Coronary artery (tissue), 2 donors: ENCODE results near the gene CTNNA3.

ENCODE experiments used
- DNase-seq: peaks from one replicate; pipeline ENCODE4 v3.0.0-alpha.2; 2017; ENCODE audit warnings: low spot score
- H3K27ac ChIP-seq, 2 donors: fragments of 200-600 bp; sonication (generic); one replicate each; pipeline ENCODE4 v1.5.1; 2016 to 2019
- H3K4me3 ChIP-seq: fragments of 200-600 bp; sonication (generic); 2 replicates; pipeline ENCODE4 v1.5.1; 2016; ENCODE audit warnings: mild to moderate bottlenecking, moderate library complexity
- CTCF ChIP-seq: fragments of 200-600 bp; sonication (generic); IDR thresholded peaks from one replicate; pipeline ENCODE4 v1.5.1; 2019; ENCODE audit warnings: antibody characterized with exemption

Gene CTNNA3

GRCh38 chr10:66008221-66008620 is 1687.8 kb downstream of the CTNNA3 start:
- TF ChIP-seq CTCF: no peak
- no peak for DNase-seq
- Histone ChIP-seq H3K4me3 (no peak overlapping the region), H3K27ac (no peak overlapping the region)

GRCh38 chr10:66006411-66006810 is 1689.6 kb downstream of the CTNNA3 start:
- no peak overlapping the region for H3K4me3 ChIP-seq
- no peak for DNase-seq
- no peak for TF ChIP-seq CTCF
- no peak overlapping the region for H3K27ac ChIP-seq

GRCh38 chr10:65993451-65993850 is 1702.5 kb downstream of the CTNNA3 start:
- no peak for TF ChIP-seq CTCF
- Histone ChIP-seq H3K4me3 (no peak overlapping the region), H3K27ac (no peak overlapping the region)
- no peak for DNase-seq

- TF ChIP-seq CTCF: no peak
- DNase-seq: no peak
- Histone ChIP-seq H3K4me3 (no peak overlapping the region), H3K27ac (no peak overlapping the region)
Observed at GRCh38 chr10:65968871-65969270, 1727.1 kb downstream of the CTNNA3 start.

GRCh38 chr10:65968437-65968836 is 1727.6 kb downstream of the CTNNA3 start:
- no peak for DNase-seq
- Histone ChIP-seq H3K4me3 (no peak overlapping the region), H3K27ac (no peak overlapping the region)
- TF ChIP-seq CTCF: no peak

- Histone ChIP-seq H3K4me3 (no peak overlapping the region), H3K27ac (no peak overlapping the region)
- no peak for TF ChIP-seq CTCF
- no peak for DNase-seq
Observed at GRCh38 chr10:65964205-65964604, 1731.8 kb downstream of the CTNNA3 start.

GRCh38 chr10:65952086-65952485 is 1743.9 kb downstream of the CTNNA3 start:
- DNase-seq: no peak
- H3K4me3 ChIP-seq: no peak overlapping the region
- TF ChIP-seq CTCF: no peak
- no peak overlapping the region for H3K27ac ChIP-seq
